Stimulated activated CD4-positive, alpha-beta T cell treated with anti-CD3 and anti-CD28 coated beads, TNF-alpha, amount 100 ng/mL, for 48 hours (primary cell): ENCODE results near the gene MFAP2.
"Not testable (repeated sequence)": the region's sequence is repeated elsewhere in the genome, so short reads cannot be mapped to it uniquely, and the experiment has no call there.

Experiments used
- DNase-seq, 3 donors: peaks; one replicate each; pipeline ENCODE4 v3.0.0-alpha.2; 2020; ENCODE audit warnings: low read depth in 3 of 3

MFAP2 gene

DNA sequence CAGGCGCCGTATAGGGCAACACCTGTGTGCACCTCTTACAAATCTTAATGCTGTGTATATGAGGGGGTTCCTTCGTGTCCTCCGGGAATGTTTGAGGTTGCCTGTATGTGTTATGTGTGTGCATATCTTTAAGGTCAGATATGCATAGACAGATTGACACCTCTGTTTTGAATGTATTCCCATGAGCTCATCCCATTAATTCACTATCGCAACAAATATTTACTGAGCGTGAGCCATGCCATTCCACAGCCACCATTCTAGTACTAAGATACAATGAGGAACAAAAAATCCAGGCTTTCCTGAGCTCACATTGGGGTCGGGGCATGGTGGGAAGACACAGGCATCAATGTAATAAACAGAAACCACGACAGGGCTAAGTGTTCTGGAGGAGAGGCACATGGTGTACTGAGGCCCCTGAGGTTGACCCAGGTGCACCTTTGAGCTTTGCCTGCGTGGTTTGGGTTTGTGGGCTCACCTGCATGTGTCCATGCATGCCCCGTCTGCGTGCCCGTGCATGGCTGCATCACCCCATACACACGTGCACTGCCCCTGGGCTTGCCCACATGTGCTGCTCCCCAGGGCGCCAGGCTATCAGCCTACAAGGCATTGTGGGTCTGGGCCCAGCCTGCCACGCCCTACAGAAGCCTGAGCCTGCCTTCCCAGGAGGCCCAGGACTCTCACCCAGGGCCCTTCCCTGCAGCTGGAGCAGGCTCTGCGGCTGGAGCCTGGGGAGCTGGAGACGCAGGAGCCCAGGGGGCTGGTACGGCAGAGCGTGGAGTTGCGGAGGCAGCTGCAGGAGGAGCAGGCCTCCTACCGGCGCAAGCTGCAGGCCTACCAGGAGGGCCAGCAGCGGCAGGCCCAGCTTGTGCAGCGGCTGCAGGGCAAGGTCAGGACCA lies 51.0 kb downstream of the MFAP2 start:
- not testable (repeated sequence) for DNase-seq

DNA sequence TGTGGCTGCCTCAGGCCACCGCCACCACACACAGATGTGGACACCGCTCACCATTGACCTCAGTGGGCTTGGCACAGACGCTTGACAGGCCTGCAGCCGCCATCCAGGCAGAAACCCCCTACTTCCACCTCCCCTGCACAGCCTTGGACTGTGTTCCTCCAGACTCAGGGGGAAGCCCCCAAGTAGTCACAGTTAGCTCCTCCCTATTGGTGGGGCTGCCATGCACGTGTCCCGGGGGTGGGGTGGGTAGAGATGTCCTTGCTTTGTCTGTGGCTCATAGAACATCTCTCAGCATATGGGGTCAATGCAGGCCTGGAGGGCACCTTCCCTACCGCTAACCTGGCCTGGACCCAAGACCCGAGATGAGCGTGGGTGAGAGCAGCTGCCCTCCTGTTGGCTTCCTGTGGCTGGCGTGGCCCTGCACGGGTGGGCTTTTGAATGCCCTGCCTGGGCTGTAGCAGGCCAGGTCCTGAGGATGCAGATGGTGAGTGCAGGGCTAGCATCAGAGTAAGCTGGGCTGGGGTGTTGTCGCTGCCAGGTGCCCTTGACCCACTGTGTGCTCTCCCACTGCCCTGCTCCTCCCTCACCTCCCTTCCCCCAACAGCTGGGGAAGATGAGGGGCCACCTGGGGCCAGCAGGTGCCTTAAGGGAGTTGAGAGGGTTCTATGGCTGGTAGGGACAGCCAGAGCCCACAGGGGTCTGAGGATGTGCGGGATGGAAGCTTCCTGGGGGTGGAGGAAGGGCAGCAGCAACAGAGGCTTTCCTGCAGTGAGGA lies 52.5 kb downstream of the MFAP2 start:
- DNase-seq = no peak

GRCh38 chr1:16927256-16927655 lies 53.2 kb downstream of the MFAP2 start:
- DNase-seq = no peak

DNA sequence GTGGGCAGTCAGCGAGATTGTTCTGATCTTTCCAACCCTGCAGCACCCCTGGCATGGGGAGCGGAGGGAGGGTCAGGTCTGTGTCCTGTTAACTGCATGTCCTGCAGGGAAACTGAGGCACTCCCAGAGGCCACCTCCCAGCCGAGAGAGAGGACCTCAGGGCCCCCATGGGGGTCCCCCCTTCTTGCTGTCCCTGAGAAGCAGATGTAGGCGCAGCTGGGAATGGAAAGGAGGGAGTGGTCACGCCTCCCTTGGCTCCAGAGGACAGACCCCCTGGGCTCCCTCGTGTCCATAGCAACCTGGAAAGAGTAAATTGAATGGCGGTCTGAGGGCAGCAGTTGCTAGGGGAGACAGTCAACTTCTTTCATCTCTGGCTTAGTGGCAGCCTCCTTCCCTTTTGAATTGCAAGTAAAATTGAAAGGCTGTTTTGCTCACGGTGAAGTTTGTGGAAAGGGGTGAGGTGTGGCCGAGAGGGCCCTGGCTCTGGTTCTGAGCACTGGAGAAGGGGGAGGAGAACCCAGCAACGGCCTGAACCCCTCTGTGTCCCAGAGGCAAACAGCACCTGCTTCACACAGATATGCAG lies 53.8 kb downstream of the MFAP2 start:
- DNase-seq = no peak

DNA sequence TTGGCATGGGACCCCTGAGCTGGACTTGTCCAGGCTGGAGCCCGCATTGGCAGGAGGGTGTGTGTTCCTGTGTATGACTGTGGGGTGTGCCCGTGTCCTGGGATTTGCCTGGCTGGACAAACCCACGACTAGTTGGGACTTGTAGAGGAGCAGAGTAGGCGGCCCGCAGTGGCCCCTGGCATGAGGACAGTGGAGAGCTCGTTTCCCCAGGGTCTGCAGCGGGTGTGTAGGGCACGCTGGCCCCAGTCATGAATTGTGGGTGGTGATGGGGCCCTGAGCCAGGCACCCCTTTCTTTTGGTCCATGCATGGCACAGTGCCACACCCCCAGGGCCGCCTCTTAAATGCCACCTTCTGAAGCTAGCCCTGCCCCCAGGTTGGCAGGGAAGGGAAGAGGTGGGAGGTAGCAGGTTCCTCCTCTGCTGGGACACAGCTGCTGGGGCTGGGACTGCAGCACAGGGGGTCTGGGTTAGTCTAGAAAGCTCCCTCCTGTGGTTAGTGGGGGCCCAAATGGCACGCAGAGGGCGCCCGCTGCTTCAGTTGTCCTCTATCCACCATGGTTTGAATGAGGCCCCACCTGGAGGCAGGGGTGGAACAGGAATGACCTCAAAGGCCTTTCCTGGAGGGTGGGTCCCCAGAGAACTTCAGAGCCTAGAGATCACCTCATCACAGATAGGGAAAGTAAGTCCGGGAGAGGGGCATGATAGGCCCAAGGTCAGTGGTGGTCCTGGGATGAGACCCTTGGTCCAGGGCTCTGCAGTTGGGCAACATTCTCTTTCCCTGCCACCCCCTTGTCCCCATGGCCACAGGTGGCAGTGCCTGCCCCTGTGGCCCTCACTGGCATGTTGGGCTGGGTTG lies 54.6 kb downstream of the MFAP2 start:
- DNase-seq = no peak

GRCh38 chr1:16924919-16925477 lies 55.4 kb downstream of the MFAP2 start:
- no peak for DNase-seq
